Measurements from ENCODE around the gene MYCBPAP. TPM values are rescaled to one million over a fixed set of nuclear protein-coding genes. Genes with fewer than 3 reads are reported as not detected.
A peak's percentile ranks its signal among the peaks of the same experiment; 100 is the strongest.

Gene MYCBPAP
- total and polyA plus RNA-seq, 8 donors, result 1.4 to 9.1 (median 5.8) TPM

- peaks cover 15 to 52% of the 10 kb centered on the region in 2 donors for H3K27me3 ChIP-seq
- intact Hi-C loops (cut with DNase I), result no loop called here
- no peaks in the 10 kb centered on the region for H3K9me3 ChIP-seq
- no peak overlapping the region for H3K4me3 ChIP-seq
- DNase-seq (no peak), ATAC-seq (no peak)
- no peak overlapping the region for H3K27ac ChIP-seq
- H3K36me3 ChIP-seq, result no peaks in the 10 kb centered on the region
- peaks cover 10 to 23% of the 10 kb centered on the region in 2 donors for H3K4me1 ChIP-seq
- no peak for TF ChIP-seq CTCF (IDR thresholded peaks at IDR 0.05)
These were observed 26.7 kb downstream of the MYCBPAP start for GRCh38 chr17:50534979-50535326.

GRCh38 chr17:50535407-50535806 is 27.2 kb downstream of the MYCBPAP start:
- ATAC-seq (no peak), DNase-seq (no peak)
- no peak for TF ChIP-seq CTCF (IDR thresholded peaks at IDR 0.05)
- H3K4me1 ChIP-seq, result peaks cover 10 to 23% of the 10 kb centered on the region in 2 donors
- no peaks in the 10 kb centered on the region for H3K9me3 ChIP-seq
- intact Hi-C loops (cut with DNase I), result no loop called here
- no peaks in the 10 kb centered on the region for H3K36me3 ChIP-seq
- no peak overlapping the region for H3K4me3 ChIP-seq
- H3K27me3 ChIP-seq, result peaks cover 15 to 48% of the 10 kb centered on the region in 2 donors
- no peak overlapping the region for H3K27ac ChIP-seq

- TF ChIP-seq CTCF (IDR thresholded peaks at IDR 0.05), result no peak
- ATAC-seq, result no peak
- peak in 1 of 4 donors; percentile 73 for DNase-seq
- Histone ChIP-seq H3K36me3 (no peaks in the 10 kb centered on the region), H3K9me3 (no peaks in the 10 kb centered on the region), H3K4me3 (no peak overlapping the region), H3K4me1 (peaks cover 16 to 33% of the 10 kb centered on the region in 2 donors), H3K27ac (no peak overlapping the region), H3K27me3 (peaks cover 15 to 32% of the 10 kb centered on the region in 2 donors)
- intact Hi-C loops (cut with DNase I), result no loop called here
These were observed 28.7 kb downstream of the MYCBPAP start for GRCh38 chr17:50536683-50537646.

- DNase-seq (peak in 1 of 4 donors; percentile 61), ATAC-seq (no peak)
- Histone ChIP-seq H3K27ac (no peak overlapping the region), H3K4me1 (peaks cover 23 to 30% of the 10 kb centered on the region in 2 donors), H3K27me3 (peaks cover 5 to 22% of the 10 kb centered on the region in 2 donors), H3K4me3 (no peak overlapping the region), H3K36me3 (no peaks in the 10 kb centered on the region), H3K9me3 (no peaks in the 10 kb centered on the region)
- intact Hi-C loops (cut with DNase I), result no loop called here
- TF ChIP-seq CTCF (IDR thresholded peaks at IDR 0.05), result no peak
These were observed 29.7 kb downstream of the MYCBPAP start for GRCh38 chr17:50537721-50538548.
